Progenitor cell of endocrine pancreas (in vitro differentiated cells): ENCODE measurements around the gene CROCC2. TPM values are rescaled to one million over a fixed set of nuclear protein-coding genes. Genes with fewer than 3 reads are reported as not detected.

Experiments
- DNase-seq: peaks from one replicate; pipeline ENCODE4 v3.0.0; 2021; ENCODE audit warnings: low spot score; ENCODE audit not compliant: unreplicated experiment
- H3K27ac Mint-ChIP-seq: 2 replicates; pipeline ENCODE4 v1.8.0; 2021; ENCODE audit warnings: mild to moderate bottlenecking, moderate library complexity, mixed read lengths
- H3K27me3 Mint-ChIP-seq: 2 replicates; pipeline ENCODE4 v1.8.0; 2021; ENCODE audit warnings: mixed read lengths
- H3K36me3 Mint-ChIP-seq: 2 replicates; pipeline ENCODE4 v1.8.0; 2022; ENCODE audit warnings: mixed read lengths; ENCODE audit not compliant: insufficient read depth
- H3K4me1 Mint-ChIP-seq: 2 replicates; pipeline ENCODE4 v1.8.0; 2021; ENCODE audit warnings: low read depth, mixed read lengths
- H3K4me3 Mint-ChIP-seq: 2 replicates; pipeline ENCODE4 v1.8.0; 2021; ENCODE audit warnings: low read depth, mild to moderate bottlenecking, moderate library complexity, mixed read lengths
- H3K9me3 Mint-ChIP-seq: 2 replicates; pipeline ENCODE4 v1.8.0; 2021; ENCODE audit warnings: low read depth, mixed read lengths
- CTCF ChIP-seq: fragments of 200-600 bp; sonication (generic); IDR thresholded peaks from one replicate; pipeline ENCODE4 v1.5.0; 2021; ENCODE audit warnings: antibody characterized with exemption, mild to moderate bottlenecking; ENCODE audit not compliant: unreplicated experiment
- total RNA-seq: library from RNA; stranded (reverse); gene quantifications from 2 replicates; pipeline ENCODE4 v1.2.1, GENCODE V29; 2021

The CROCC2 gene
- total RNA-seq, 1 donor from 2014 or later = 0.36 TPM

- Mint-ChIP-seq H3K4me1 (no peaks in the 10 kb centered on the region), H3K27ac (no peak overlapping the region), H3K36me3 (no peaks in the 10 kb centered on the region), H3K9me3 (peaks cover 4% of the 10 kb centered on the region), H3K4me3 (no peak overlapping the region), H3K27me3 (peaks cover 18% of the 10 kb centered on the region)
- DNase-seq = no peak
- TF ChIP-seq CTCF = no peak
Observed at GRCh38 chr2:240932724-240933047, 26.6 kb downstream of the CROCC2 start.

- Mint-ChIP-seq H3K27ac (no peak overlapping the region), H3K4me3 (no peak overlapping the region), H3K9me3 (peaks cover 6% of the 10 kb centered on the region), H3K4me1 (no peaks in the 10 kb centered on the region), H3K27me3 (peaks cover 16% of the 10 kb centered on the region), H3K36me3 (no peaks in the 10 kb centered on the region)
- no peak for TF ChIP-seq CTCF
- peak; percentile 7 for DNase-seq
Observed at GRCh38 chr2:240933048-240933965, 27.2 kb downstream of the CROCC2 start.

GRCh38 chr2:240933966-240934700 is 28.0 kb downstream of the CROCC2 start:
- no peak for TF ChIP-seq CTCF
- H3K27ac Mint-ChIP-seq = no peak overlapping the region
- peaks cover 9% of the 10 kb centered on the region for H3K27me3 Mint-ChIP-seq
- DNase-seq = no peak
- H3K4me1 Mint-ChIP-seq = no peaks in the 10 kb centered on the region
- no peaks in the 10 kb centered on the region for H3K36me3 Mint-ChIP-seq
- no peak overlapping the region for H3K4me3 Mint-ChIP-seq
- peaks cover 6% of the 10 kb centered on the region for H3K9me3 Mint-ChIP-seq

- no peak overlapping the region for H3K4me3 Mint-ChIP-seq
- no peak overlapping the region for H3K27ac Mint-ChIP-seq
- no peak for DNase-seq
- peaks cover 6% of the 10 kb centered on the region for H3K9me3 Mint-ChIP-seq
- peaks cover 8% of the 10 kb centered on the region for H3K27me3 Mint-ChIP-seq
- no peaks in the 10 kb centered on the region for H3K36me3 Mint-ChIP-seq
- TF ChIP-seq CTCF = no peak
- H3K4me1 Mint-ChIP-seq = no peaks in the 10 kb centered on the region
Observed at GRCh38 chr2:240934701-240935102, 28.6 kb downstream of the CROCC2 start.

- H3K4me1 Mint-ChIP-seq = no peaks in the 10 kb centered on the region
- H3K4me3 Mint-ChIP-seq = no peak overlapping the region
- no peak for TF ChIP-seq CTCF
- H3K9me3 Mint-ChIP-seq = peaks cover 6% of the 10 kb centered on the region
- H3K27ac Mint-ChIP-seq = no peak overlapping the region
- no peaks in the 10 kb centered on the region for H3K36me3 Mint-ChIP-seq
- DNase-seq = no peak
- H3K27me3 Mint-ChIP-seq = peaks cover 8% of the 10 kb centered on the region
Observed at GRCh38 chr2:240935103-240935876, 29.2 kb downstream of the CROCC2 start.
